HG03460 (cell line): ENCODE measurements around the gene KISS1R.
"Not testable (repeated sequence)": the region's sequence is repeated elsewhere in the genome, so short reads cannot be mapped to it uniquely, and the experiment has no call there.

Source experiments
- ATAC-seq: cut with Tn5 transposase; IDR thresholded peaks from one replicate; pipeline ENCODE4 v1.9.1; 2021; ENCODE audit not compliant: unreplicated experiment

Gene KISS1R

DNA sequence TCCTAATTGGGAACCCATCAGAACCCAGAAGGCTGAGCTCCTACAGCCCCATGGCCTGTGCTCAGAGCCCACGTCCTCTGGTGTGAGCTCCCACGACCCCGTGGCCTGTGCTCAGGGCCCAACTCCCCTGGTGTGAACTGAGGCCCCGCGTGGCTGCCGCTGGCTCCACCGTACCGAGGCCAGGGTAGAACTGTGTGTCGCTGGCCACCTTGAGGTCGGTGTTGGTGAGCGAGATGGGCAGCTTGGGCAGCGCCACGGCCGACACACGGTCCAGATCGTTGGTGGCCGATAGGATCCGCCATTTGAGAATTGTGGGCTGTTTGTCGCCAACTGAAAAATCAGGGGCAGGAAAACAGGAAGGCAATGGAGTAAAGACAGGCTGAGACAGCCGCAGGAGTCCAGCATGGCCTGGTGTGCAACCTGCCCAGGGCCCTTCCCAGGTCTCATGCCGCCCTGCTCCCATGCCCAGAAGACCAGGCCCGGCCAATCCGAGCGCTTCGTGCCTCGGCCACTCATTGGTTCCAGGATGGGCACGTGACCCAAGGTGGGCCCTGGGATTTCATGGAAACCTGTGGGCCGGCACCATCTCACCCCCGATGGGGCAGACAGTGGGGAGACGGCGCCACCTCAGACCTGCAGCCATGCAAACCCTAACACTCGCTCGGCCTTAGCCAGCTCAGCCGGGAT, 35.6 kb upstream of the KISS1R start:
- no peak for ATAC-seq

DNA sequence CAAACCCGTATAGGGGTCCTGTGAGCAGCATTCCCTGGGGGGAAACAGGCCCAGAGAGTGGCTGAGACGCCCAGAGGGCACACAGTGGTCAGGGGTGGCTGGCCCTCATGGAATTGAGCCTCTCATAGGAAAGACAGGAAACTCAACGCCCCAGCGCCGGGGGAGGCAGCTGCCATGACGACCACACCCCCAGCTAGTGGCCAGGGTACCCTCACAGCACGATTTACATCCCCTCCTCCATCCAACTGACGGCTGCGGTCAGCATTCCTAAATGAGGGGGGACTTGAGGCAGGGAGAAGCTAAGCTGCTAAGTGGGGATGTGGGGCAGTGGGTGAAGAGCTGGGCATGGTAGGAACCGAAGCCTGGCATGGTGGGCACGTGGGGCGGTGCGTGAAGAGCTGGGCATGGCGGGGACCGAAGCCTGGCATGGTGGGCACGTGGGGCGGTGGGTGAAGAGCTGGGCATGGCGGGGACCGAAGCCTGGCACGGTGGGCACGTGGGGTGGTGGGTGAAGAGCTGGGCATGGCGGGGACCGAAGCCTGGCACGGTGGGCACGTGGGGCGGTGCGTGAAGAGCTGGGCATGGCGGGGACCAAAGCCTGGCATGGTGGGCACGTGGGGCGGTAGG, 34.1 kb upstream of the KISS1R start:
- no peak for ATAC-seq

DNA sequence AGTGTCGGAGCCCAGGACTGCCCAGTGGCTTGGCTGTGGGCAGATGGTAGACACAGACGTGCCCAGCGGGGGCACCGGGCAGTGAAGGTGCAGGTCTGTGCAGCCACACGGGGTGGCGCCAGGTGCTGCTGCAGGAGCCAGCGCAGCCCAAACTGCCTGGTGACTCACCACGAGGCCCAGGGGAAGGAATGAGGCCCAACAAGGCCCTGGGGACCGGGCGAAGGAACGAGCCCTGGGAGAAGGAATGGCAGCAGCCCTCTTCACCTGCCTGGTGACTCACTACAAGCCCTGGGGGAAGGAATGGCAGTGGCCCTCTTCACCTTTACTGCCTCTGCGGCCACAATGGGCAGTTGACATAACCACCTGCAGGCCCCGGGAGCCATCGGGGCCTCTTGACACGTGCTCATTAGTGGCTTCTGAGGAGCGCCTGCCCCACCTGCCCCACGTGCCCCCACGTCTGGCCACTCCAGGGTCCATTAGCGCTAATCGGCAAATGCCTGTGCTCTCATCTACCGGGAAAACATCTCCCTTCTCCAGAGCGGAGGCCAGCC, 33.4 kb upstream of the KISS1R start:
- ATAC-seq: no peak

DNA sequence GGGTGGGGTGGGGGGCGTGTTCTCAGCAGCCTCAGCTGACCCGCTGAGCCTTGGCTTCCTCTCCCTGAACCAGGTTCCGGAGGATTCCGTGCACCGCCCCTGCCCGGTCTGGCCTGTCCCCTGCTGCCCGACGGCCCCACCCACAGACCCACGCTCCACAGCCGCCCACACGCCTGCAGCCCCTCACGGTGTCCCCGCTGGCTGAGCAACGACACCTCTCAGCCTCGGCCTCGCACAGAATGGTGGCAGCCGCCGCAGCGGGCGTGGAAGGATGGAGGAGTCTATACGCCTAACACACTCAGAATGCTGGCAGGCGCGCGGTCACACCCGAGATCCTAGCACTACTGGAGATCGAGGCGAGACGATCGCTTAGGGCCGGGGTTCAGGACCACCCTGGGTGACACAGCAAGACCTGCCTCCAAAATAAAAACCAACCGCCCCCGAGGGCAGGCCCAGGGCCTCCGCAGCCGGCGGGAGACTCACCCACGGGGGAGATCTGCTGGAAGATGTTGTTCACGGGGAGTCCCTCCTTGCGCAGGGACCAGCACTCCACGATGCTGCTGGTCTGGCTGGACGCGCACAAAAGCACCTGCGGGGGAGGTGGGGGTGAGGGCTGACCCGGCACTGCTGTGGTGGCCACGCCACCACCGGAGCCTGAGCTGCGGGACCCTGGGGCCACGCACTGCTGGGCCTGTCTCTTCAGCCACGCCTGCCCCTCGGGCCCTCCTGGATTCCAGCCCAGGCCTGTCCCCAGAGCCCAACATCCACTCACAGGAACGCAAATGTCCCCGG, 32.5 kb upstream of the KISS1R start:
- ATAC-seq: no peak

DNA sequence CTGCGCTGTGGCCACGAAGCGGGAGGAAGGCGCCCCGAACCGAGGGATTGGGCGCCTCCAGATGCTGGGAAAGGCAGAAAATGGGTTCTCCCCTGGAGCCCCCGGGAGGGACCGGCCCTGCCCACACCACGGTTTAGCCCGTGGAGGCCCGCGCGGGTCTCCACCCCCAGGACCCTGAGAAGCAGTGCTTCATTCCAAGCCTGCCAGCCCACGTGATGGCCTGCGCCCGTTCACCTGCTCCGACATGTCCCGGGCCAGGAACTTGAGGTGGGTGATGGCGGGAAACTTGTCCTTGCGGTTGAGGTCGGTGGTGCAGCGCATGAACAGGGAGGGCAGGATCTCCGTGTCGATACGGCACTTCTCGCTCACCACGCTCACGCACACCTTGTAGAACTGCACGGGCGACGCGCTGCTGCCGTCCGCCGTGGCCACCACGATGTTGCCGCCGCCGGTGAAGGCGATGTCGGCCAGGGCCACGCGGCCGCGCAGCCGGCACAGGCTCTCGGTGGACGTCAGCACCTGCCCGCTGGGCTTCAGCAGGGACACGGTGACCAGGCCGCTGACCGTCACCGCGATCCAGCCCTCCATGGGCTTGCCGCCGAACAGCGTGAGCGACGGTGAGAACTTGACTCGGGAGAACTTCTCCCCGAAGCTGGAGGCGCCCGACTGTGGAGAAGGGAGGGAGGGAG, 31.5 kb upstream of the KISS1R start:
- ATAC-seq: no peak

DNA sequence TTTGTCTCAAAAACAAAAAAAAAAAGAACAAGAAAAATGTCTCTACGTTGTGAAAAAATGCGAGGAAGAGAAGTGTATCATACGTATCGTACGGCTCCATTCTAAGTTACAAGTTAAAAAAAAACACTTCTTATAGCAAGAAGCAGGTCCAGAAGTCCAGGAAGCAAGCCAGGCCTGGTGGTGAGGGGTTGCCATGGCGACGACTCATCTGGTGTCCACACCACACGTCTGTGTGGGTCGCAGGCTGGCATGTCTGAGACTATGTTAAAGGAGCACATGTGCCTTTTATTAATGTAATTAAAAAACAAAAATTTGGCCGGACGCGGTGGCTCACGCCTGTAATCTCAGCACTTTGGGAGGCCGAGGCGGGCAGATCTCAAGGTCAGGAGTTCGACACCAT, 30.1 kb upstream of the KISS1R start:
- no peak for ATAC-seq

DNA sequence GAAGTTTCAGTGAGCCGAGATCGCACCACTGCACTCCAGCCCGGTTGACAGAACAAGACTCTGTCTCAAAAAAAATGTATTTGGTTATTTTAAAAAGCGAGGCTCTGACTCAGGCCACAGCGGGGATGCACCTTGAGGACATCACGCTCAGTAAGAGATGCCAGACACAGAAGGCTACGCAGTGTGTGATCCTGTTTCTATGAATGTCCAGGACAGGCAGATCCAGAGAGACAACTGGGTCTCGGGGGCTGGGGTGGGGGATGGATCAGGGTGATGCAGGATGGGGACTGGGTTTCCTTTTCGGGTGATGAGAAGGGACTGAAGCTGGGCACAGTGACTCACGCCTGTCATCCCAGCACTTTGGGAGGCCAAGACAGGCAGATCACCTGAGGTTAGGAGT, 29.5 kb upstream of the KISS1R start:
- no peak for ATAC-seq

DNA sequence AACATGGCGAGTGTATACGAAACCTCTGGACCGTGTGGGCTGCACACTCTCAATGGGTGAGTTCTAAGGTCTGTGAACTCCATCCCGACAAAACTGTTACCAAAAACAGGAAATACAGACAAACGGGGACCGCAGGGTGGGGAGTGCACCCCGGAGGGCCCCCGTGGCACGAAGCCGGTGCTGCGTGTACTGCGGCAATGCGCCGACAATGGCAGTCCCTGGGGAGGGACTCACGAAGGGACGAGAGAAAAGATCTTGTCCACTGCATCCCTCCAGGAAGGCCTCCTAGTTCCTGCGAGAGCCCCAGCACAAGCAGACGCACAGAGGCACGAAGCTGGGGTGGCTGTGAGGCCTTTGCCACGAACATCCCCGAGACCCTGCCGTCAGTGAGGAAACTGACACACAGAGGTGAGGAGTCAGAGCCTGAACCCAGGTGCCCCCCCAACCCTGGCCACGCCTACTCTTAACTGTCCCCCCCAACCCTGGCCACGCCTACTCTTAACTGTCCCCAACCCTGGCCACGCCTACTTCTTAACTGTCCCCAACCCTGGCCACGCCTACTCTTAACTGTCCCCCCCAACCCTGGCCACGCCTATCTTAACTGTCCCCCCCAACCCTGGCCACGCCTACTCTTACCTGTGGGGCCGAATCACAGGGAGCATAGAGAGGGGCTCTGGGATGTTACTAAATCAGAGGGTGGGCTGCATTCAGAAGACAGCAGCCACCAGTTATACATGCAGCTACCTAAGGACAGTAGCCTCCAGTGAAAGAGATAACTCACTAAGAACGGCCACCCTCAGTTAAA, 28.4 kb upstream of the KISS1R start:
- no peak for ATAC-seq

DNA sequence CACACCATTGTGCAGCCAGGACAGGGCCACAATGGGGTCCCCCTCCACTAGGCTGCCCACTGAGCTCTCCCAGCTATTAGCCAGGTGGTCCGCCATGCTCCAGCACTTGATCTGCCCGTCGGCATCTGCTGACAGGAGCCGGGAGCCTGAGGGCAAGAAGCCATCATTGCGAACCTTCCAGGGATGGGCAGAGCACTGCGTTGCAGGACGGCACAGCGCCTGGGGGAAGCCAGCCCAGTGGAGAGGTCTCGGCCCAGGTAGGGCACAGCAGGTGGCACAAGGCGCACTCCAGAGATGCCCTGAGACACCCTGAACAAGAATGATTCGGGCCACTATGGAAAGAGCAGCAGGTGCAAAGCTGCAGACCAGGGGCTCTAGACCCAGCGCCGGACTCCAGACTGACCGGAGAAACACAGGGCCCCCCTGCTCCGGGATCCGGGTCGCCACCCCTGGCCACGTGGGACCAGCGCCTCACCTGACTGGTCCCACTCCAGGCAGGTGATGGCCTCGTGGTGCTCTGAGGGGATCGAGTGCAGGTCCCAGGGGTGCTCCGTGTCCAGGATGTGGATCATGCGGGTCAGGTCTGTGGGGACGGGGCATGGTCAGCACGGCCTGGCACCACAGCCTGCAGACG, 27.4 kb upstream of the KISS1R start:
- ATAC-seq: no peak

DNA sequence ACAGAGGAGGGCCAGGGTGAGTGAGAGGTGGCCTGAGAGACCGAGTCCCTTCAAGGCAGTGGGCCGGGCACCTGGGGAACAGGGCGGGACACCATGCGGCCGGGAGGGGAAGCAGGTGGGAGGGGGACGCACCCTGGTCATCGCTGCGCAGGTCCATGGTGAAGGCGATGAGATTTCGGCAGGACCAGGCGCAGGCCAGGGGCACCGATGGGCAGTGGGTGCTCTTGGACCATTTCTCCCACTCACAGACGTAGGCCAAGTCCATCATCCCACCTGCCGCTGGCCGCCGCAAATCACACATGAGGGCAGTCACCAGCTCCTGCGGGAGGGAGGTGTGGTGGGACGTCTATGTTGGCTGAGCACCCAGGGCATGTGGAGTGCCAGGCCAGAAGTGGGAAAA, 26.3 kb upstream of the KISS1R start:
- ATAC-seq: no peak

DNA sequence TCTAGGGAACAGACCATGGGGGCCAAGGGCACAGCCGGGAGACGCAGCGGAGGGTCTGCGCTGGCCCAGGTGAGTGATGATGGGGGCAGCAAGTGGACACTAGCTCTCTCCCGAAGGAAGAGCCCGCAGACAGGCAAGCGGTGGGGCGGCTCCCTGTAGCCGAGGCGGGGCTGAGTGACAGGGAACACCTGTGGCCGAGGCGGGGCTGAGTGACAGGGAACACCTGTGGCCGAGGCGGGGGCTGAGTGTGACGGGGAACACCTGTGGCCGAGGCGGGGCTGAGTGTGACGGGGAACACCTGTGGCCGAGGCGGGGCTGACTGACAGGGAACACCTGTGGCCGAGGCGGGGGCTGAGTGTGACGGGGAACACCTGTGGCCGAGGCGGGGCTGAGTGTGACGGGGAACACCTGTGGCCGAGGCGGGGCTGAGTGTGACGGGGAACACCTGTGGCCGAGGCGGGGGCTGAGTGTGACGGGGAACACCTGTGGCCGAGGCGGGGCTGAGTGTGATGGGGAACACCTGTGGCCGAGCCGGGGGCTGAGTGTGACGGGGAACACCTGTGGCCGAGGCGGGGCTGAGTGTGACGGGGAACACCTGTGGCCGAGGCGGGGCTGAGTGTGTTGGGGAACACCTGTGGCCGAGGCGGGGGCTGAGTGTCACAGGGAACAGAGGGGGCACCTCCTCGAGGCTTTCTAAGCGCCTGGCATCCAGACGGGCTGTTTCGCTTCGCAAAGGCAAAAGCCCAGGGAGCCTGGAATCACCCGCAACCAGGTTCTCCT, 25.5 kb upstream of the KISS1R start:
- ATAC-seq: not testable (repeated sequence)

DNA sequence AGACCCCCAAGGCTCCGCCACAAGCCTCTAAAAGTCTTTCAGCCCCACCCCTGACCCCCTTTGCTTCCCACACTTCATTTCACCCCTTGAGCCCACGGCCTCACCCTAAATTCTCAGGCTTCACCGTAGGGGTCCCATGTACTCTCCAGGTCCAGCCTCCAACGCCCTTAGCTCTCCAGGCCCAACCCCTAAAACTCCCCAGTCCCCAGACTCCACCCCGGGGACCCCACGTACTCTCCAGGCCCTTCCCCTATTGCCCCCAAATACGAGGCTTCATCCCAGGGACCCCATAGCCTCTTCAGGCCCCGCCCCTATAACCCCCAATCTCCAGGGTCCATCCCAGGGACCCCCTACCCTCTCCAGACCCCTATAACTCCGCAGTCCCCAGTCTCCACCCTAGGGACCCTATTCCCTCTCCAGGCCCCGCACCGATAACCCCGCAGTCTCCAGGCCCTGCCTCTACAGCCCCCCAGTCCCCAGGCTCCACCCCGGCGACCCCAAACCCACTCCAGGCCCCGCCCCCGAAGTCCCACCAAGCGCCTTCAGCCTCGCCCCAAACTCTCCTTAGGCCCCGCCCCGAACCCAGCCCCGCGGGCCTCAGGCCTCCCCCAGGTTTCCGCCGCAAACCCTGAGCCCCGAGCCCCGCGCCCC, 24.8 kb upstream of the KISS1R start:
- no peak for ATAC-seq

DNA sequence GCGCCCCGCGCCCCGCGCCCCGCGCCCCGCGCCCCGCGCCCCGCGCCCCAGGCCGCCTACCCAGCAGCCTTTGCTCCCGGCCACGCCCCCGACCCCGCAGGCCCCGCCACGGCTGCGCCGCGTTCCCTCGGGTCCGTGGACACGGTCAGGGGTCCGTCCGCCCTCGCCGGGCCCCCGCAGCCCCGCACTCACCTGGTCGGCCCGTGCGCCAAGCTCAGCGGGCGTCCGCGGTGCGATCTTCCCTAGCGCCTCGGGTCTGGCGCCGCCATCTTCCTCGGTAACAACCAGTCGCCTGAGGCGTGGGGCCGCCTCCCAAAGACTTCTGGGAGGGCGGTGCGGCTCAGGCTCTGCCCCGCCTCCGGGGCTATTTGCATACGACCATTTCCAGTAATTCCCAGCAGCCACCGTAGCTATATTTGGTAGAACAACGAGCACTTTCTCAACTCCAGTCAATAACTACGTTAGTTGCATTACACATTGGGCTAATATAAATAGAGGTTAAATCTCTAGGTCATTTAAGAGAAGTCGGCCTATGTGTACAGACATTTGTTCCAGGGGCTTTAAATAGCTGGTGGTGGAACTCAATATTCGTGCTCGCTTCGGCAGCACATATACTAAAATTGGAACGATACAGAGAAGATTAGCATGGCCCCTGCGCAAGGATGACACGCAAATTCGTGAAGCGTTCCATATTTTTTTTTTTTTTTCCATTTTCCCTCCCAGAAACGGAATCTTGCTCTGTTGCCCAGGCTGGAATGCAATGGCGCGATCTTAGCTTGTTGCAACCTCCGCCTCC, 24.0 kb upstream of the KISS1R start, which contains the start of the genes MED16 and RNU6-9:
MED16 (minus strand) TSS at position 294 of the 796 bp plus-strand sequence. CDS start 2,056 bp downstream, outside the sequence.
RNU6-9 (plus strand) TSS at position 591 of the 796 bp plus-strand sequence.
- ATAC-seq: peak; percentile 79

DNA sequence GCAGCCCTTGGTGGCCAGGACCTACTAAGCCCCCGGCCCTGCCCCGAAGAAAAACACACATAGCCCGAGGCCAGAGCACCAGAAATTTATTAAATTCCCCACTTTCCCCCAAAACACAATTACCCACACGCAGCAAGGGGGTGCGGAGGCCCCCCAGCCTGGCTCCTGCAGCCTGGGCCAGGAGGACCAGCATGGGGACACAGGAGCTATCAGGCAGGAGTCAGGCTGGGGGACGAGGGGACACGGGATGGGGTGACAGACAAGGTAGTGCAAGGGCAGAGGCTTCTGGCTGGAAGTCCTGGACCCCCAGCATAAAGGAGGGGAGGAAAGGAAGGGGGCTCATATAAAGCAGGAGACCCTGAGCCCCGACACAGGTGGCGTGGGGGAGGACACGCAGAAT, 20.7 kb upstream of the KISS1R start:
- no peak for ATAC-seq

DNA sequence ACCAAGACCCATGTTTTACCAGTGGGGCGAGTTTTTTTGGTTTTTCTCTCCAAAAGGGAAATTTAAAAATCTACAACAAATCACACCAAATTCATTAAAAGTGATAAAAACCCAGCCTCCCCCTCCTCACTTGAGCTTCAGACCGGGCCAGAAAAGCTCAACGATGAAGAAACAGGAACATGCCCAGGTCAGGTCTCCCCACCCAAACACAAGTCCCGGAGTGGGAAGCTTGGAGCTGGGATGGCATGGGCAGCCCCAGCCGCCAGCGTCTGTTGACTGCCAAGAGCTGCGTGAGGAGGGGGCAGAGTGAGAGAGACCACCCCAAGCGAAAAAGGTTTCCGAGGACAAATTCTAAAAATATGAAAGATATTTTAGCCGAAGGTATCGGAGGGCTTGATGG, 20.1 kb upstream of the KISS1R start:
- no peak for ATAC-seq

DNA sequence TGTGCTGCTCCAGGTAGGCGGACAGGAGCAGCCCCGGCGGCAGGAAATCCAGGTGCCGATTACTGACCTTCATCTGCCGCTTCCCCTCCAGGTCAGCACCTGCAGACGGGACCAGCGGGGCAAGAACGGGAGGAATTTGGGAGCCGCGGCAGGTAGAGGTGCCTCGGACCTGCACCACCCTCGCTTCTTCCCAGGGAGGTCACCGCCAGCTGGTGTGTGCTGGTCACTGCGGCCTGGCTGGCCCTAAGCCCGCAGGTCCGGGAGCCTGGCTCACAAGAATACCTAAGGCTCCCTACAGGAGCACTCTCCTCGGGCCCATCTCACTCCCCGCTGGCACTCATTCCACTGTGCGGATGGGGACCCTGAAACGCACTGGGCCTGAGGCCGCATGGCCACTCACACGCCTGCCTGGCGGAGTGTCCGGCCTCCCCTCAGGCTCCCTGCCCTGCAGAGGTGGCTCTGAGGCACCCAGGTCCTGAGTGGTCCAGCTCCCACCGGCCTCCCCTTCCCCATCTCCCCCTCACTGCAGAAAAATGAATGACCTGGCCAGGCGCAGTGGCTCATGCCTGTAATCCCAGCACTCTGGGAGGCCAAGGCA, 19.6 kb upstream of the KISS1R start:
- ATAC-seq: no peak

DNA sequence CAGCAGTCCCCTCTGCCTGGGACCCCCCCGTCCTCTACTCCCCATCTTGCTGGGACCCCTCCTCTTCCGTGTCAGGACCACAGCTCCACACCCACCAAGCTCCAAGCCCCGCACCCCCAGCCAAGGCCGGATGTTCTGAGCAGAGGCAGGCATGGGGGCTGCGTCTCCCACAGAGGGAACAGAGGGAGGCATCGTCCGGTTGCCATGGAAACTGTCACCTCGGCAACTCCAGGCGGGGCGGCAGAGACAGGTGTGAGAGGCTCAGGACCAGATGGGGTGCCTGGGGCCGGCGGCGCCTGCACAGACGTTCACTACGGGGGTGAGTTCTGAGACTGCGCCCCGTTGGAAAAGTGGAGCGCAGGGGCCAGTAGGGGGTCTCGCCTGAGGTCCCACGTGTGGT, 18.5 kb upstream of the KISS1R start:
- no peak for ATAC-seq
